Stomach (tissue), 4 donors: Measurements from ENCODE around the gene HIPK4.
"Not testable (repeated sequence)": the region's sequence is repeated elsewhere in the genome, so short reads cannot be mapped to it uniquely, and the experiment has no call there.

Experiments used
- CTCF ChIP-seq, 7 experiments: fragments of 450-650 bp in 4 of 7; fragments of 200-600 bp in 3 of 7; sonication (generic) in 3 of 7; IDR thresholded peaks; one replicate each; pipeline ENCODE4 v1.5.1; 2016 to 2019; ENCODE audit warnings: antibody characterized with exemption in 7 of 7, control low read depth in 2 of 7, mild to moderate bottlenecking in 1 of 7
- EP300 ChIP-seq: sonication (generic); formaldehyde crosslinking; IDR thresholded peaks from one replicate; pipeline ENCODE4 v1.6.1; 2017; ENCODE audit warnings: antibody characterized with exemption
- POLR2A ChIP-seq, 4 donors: fragments of 450-650 bp; IDR thresholded peaks; one replicate each; pipeline ENCODE4 v1.6.1; 2016; ENCODE audit warnings: antibody characterized with exemption in 4 of 4, control low read depth in 2 of 4, mild to moderate bottlenecking in 1 of 4, moderate library complexity in 1 of 4

- TF ChIP-seq POLR2A (IDR thresholded peaks at IDR 0.05); CTCF (IDR thresholded peaks at IDR 0.05); EP300: not testable (repeated sequence)
Measured at GRCh38 chr19:40408598-40408925, 18.6 kb upstream of the HIPK4 start.
